ENCODE measurements around the gene SKAP1.
"Not testable (repeated sequence)": the region's sequence is repeated elsewhere in the genome, so short reads cannot be mapped to it uniquely, and the experiment has no call there.

Gene SKAP1

DNA sequence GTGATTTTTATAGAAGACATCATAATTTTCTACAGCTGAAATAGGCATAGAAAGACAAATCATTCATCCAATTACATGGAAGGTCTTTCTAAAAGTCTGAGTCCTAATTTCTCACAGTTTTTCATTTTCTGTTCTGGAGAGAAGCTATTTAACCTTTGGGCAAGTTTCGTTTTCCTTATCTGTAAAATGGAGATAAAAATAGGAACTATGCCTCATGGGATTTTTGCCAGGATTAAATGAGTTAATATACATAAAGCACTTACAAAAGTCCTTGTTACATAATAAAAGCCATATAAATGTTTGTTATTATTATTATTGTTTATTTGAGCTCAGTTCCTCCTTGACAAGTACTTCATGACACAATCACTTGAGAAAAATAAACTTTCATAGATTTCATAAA, 121.4 kb downstream of the SKAP1 start:
- no peak for DNase-seq
- Mint-ChIP-seq H3K4me1 (peaks cover 16% of the 10 kb centered on the region), H3K4me3 (no peak overlapping the region), H3K27me3 (no peaks in the 10 kb centered on the region), H3K27ac (no peak overlapping the region), H3K9me3 (no peaks in the 10 kb centered on the region)
- ATAC-seq = no peak

DNA sequence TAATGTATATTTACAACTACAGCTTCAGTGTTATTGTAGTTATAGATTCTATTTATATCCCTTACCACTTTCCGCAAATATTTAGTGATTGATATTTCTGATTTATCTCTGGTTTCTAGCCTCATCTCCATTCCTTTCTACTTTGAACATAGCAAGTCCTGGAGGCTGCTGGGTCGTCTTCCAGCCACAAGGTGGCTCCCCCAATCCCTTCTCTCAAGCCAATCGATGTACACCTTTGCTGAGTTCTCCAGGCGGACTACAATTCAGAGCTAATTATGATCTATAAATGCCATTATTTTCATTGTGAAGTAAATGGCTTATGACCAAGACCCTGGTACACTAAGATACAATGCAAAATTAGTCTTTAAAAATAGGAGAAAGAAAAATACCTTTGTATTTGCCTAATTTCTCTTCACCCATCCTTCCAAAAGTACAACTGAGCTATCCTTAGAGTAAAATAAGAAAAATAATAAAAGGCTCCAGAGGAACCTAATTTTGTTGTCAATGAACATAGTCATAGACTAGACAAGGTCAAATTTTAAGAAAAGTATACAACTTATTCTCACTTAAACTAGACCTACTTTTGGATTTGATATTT, 122.1 kb downstream of the SKAP1 start:
- Mint-ChIP-seq H3K27me3 (no peaks in the 10 kb centered on the region), H3K9me3 (no peaks in the 10 kb centered on the region), H3K27ac (no peak overlapping the region), H3K4me3 (no peak overlapping the region), H3K4me1 (peaks cover 11% of the 10 kb centered on the region)
- peak; percentile 74 for ATAC-seq
- DNase-seq = peak; percentile 30 to 43

DNA sequence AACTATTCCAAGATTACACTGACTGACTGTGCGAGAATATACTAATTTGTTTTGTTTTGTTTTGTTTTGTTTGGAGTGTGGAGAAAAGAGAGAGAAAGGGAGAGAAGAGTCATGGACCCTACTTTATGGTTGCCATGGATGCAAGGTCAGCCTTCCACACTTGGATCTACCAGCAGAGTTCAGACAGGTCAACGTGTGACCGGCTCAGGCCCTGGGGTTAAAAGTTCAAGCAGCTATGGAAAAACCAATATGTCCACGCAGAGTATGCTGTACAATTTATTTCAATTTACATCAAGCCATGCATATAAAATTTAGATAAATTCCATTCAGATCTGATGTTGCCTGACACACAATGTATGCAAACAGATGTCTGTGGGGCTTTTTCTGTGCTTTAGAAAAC, 122.8 kb downstream of the SKAP1 start:
- ATAC-seq (no peak), DNase-seq (no peak)
- Mint-ChIP-seq H3K9me3 (no peaks in the 10 kb centered on the region), H3K27me3 (no peaks in the 10 kb centered on the region), H3K4me1 (peaks cover 11% of the 10 kb centered on the region), H3K27ac (no peak overlapping the region), H3K4me3 (no peak overlapping the region)

DNA sequence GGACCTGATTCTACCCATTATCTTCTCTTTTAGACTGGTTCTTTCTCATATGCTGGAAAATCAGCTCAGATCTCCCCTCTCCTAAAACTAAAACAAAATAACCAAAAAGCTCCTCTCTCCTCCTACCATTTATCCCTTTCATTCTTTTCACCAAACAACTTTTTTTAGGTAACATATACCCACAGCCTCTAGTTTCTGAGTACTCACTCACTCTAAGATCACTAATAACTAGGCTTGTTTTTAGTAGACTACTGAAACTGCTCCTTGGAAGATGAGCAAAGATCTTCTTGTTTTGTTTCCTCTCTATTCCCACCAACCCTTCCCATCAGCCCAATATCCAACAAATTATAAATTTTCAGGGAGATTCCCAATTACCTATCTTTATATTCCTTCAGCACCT, 129.0 kb downstream of the SKAP1 start:
- peaks cover 40% of the 10 kb centered on the region for H3K4me1 Mint-ChIP-seq
- H3K27ac Mint-ChIP-seq = peak overlapping the region in 1 of 2 donors; percentile 67
- no peaks in the 10 kb centered on the region for H3K27me3 Mint-ChIP-seq
- no peaks in the 10 kb centered on the region for H3K9me3 Mint-ChIP-seq
- no peak for DNase-seq
- no peak for ATAC-seq
- H3K4me3 Mint-ChIP-seq = peak overlapping the region in 1 of 2 donors; percentile 1

DNA sequence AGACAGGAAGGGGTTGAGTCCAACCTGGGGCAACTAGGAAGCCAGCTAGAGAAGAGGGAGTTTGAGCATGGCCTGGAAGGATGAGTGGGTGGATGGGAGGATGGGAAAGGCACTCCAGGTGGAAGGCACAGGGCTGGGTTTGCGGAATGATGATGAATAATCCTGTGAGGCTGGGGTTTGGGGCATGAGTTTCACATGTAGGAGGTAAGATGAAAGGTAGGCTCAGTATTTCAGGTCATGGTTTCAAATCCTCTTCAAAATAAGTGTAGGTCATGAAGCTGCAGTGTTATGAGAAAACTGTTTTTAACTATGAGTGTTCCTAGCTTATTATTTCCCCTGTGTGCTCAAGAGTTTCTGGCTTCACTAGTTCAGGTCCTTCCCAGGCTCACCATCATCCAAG, 130.3 kb downstream of the SKAP1 start:
- ATAC-seq = peak; percentile 54

DNA sequence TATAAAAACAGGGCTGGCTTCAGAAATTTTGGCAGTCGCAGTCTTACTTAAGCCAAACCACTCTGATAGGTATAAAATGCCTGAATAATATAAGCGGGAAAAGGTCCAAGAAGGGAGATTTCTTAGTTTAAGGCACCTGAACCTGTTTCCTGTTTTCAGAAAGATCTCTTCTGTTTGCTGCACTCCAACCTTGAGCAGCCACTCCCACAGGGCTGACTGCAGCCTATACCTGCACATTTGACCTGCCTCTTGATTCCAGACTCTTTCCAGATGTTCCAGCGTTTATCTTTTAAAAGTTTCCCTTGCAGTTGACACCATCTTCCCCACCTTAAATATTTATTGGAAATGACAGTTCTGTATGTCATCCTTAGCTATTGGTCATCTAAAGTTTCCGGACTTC, 132.2 kb downstream of the SKAP1 start:
- H3K9me3 Mint-ChIP-seq = no peaks in the 10 kb centered on the region
- no peak overlapping the region for H3K27ac Mint-ChIP-seq
- DNase-seq (no peak), ATAC-seq (no peak)
- H3K4me3 Mint-ChIP-seq = no peak overlapping the region
- H3K4me1 Mint-ChIP-seq = peaks cover 67% of the 10 kb centered on the region
- H3K27me3 Mint-ChIP-seq = no peaks in the 10 kb centered on the region

More for the DNA sequence above, 130.3 kb downstream of the SKAP1 start:
- DNase-seq = no peak
- H3K27me3 Mint-ChIP-seq = no peaks in the 10 kb centered on the region
- H3K4me3 Mint-ChIP-seq = peak overlapping the region in 1 of 2 donors; percentile 1
- peaks cover 53% of the 10 kb centered on the region for H3K4me1 Mint-ChIP-seq
- H3K9me3 Mint-ChIP-seq = no peaks in the 10 kb centered on the region
- peak overlapping the region in 1 of 2 donors; percentile 4 for H3K27ac Mint-ChIP-seq

DNA sequence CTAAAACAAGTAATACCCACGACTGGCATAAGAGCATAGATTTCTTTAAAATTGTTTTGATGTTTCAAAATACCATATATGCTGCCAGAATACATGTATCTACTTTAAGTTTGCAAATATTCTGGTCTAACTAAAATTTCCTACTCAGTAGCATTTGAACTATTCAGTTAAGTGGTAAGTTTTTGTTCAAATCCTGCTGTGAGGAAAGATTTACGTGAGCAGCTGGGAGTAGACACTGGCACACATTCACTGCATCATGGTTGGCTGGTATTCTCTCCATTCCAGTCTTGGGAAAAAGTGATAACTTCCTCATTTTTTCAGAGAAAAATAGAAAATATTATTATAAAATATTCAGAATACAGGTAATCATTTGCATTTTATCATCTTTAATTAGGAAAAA, 133.6 kb downstream of the SKAP1 start:
- no peak for DNase-seq
- Mint-ChIP-seq H3K9me3 (no peaks in the 10 kb centered on the region), H3K4me1 (peaks cover 67% of the 10 kb centered on the region), H3K27ac (no peak overlapping the region), H3K4me3 (no peak overlapping the region), H3K27me3 (no peaks in the 10 kb centered on the region)
- ATAC-seq = no peak

DNA sequence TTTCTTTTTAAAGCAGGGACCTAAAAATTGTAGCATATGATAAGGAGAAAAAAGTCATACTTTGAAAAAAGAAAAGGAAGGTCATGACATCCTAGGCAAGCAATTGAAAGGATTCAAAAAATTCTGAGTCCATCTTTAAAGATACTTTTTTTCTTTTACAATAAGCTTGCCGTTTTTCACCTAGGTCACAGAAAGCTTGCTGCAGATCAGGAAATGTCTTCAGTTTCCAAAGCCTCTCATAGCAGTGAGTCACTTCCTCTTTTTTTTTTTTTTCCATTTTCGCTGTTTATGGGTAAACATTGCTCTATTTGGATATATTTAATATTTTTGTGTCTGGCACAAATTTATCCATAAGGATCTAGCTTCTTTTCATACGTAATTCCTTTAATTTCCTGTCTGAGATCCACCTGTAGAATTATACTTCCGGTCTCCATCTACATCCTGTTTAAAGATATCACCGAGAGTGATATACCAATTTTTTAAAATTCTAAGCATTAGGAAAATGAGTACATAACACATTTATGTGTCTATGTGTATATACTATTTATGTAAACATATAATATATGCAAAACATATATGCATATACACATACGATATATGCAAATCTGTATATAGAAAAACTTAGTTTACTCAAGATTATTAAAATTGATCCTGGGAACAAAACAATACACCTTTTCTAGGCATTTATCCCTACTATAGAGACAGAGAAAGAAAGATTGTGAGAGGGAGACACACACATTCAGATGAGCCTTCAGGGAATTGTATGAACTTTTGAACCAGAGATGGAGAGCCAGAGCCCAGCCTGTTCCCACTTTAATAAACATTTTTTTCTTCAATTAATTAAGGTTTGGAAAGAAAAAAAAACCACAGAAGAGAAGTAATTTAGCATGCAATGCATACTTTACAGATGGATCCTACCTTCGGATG, 134.4 kb downstream of the SKAP1 start:
- Mint-ChIP-seq H3K9me3 (no peaks in the 10 kb centered on the region), H3K4me3 (peak overlapping the region; percentile 80 to 88), H3K4me1 (peaks cover 65% of the 10 kb centered on the region), H3K27ac (peak overlapping the region; percentile 68 to 98), H3K27me3 (no peaks in the 10 kb centered on the region)
- DNase-seq (no peak), ATAC-seq (peak; percentile 58)

DNA sequence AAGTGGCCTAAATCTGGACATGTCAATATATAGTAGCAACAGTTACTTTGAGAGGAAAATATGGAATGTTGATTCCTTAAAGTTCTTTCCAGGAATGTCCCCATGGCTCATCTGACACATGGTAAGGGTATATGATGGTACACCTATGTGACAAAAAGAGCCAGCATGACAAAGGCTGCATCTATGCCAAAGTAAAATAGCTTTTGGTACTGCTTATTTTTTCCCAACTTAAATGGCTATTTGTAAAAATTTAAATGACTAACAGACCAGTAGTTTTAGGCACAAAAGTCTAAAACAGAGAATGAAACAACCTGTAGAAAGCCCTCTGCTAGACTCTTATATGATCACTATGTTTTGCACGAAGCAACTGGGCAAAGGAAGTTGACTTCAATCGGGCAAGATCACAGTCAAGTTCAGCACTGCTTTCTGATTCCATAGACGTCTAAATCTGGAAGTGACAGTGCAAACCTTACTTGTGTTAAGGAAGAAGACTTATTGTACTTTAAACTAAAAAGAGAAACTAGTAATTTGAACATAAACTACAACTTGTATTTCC, 135.1 kb downstream of the SKAP1 start:
- Mint-ChIP-seq H3K9me3 (no peaks in the 10 kb centered on the region), H3K4me3 (peak overlapping the region; percentile 80 to 88), H3K27ac (peak overlapping the region; percentile 68 to 98), H3K4me1 (peaks cover 58% of the 10 kb centered on the region), H3K27me3 (no peaks in the 10 kb centered on the region)
- ATAC-seq (peak; percentile 59), DNase-seq (no peak)

DNA sequence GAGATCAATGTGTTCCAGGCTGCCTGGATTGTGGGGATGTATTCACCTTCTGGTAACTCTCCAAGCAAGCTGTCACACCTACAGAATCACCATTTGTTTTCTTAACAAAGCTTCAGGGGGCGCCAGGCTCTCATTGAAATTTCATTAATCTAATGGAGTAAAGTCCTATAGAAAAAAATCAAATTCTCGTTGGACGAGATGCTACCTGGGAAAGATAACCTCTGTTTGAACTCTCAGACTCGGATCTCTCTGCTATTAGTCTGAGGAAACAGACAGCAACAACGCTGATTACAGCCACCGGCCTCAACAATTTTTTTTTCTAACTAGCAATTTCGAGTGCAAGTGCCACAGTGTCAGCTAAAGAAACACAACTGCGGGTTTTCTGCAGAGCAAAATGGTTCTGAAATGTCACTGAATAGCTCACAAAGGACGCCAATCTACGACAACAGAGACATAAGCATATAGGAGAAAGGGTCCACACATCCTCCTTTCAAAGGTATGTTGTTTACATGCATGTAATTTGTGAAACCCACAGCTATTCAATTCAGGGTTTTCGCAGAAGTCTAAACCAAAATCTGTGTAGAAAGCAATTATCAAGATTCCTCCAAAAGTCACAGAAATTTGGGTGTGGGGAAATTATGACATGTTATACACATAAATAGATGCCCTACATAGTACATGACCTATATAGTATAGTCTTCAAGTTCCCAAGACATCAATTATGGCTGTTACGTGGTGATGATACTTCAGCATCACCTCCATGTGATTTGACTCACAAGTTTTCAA, 135.8 kb downstream of the SKAP1 start:
- peaks cover 51% of the 10 kb centered on the region for H3K4me1 Mint-ChIP-seq
- H3K27me3 Mint-ChIP-seq = no peaks in the 10 kb centered on the region
- DNase-seq (no peak), ATAC-seq (peak; percentile 58)
- H3K9me3 Mint-ChIP-seq = no peaks in the 10 kb centered on the region
- H3K27ac Mint-ChIP-seq = no peak overlapping the region
- H3K4me3 Mint-ChIP-seq = peak overlapping the region; percentile 80 to 88

DNA sequence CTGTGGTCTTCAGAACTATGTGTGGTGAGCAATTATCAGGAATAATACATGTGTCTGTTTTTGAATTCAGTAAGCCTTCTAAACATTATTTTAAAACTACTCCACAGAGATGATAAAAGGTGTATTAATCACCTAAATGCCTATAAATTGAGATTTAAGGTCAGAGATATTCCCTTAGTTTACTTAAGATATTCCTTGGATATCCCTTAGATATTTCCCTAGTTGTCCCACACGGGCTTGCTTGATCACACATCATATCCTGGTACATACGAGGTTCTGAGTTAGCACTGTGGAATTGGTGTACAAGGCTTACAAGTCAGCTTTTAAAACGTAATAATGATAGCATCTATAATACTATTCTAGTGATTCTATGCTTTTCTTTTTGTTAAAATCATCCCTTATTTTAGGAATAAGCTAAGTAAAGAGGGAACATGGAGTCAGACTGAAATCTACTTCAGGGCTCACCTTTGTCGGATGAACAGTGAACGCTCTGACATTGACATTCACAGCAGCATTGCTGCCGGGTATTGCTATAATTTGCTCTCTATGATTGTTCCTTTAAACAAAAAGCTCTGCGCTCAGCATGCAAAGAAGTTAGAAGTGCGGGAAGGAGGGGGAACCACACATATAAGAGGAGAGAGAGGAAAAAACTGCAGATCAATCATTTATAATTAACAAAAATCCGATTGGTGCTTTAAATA, 136.5 kb downstream of the SKAP1 start:
- no peaks in the 10 kb centered on the region for H3K27me3 Mint-ChIP-seq
- H3K4me3 Mint-ChIP-seq = peak overlapping the region in 1 of 2 donors; percentile 6
- peak overlapping the region in 1 of 2 donors; percentile 78 for H3K27ac Mint-ChIP-seq
- no peak for ATAC-seq
- no peaks in the 10 kb centered on the region for H3K9me3 Mint-ChIP-seq
- DNase-seq = no peak
- peaks cover 43% of the 10 kb centered on the region for H3K4me1 Mint-ChIP-seq

DNA sequence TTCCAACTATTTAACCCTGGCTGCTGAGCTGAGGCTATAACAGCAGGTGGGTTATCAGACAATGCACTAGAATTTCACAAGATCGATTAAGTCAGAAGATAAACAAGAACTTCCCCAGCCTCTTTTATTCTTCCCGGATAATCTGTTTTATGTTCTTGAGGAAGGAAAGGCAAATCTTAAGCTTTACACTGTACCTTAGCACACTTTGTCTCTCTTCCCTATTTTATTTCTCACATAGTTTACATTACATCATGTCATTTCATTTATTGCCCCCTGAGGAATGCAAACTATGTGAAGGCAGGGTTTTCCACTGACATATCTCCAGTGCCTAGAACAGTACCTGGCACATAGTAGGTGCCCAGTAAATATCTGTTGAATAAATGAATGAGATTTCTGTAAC, 139.6 kb downstream of the SKAP1 start:
- H3K27ac Mint-ChIP-seq = no peak overlapping the region
- H3K27me3 Mint-ChIP-seq = no peaks in the 10 kb centered on the region
- ATAC-seq = no peak
- no peak overlapping the region for H3K4me3 Mint-ChIP-seq
- no peak for DNase-seq
- no peaks in the 10 kb centered on the region for H3K9me3 Mint-ChIP-seq
- H3K4me1 Mint-ChIP-seq = peaks cover 24% of the 10 kb centered on the region

DNA sequence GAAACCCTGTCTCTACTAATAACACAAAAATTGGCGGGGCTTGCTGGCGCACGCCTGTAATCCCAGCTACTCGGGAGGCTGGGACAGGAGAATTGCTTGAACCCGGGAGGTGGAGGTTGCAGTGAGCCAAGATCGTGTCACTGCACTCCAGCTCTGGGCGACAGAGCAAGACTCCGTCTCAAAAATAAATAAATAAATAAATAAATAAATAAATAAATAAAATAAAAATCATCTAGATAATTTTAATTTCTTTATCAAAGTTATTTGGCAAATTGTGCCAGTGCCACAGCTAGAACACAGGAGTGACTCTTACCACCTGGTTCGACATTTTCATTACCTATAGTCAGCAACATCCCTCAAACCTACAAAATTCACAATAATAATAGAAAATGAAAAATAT, 143.1 kb downstream of the SKAP1 start:
- H3K4me3 Mint-ChIP-seq, ATAC-seq, H3K27ac Mint-ChIP-seq, H3K27me3 Mint-ChIP-seq, H3K4me1 Mint-ChIP-seq, H3K9me3 Mint-ChIP-seq, DNase-seq: not testable (repeated sequence)

DNA sequence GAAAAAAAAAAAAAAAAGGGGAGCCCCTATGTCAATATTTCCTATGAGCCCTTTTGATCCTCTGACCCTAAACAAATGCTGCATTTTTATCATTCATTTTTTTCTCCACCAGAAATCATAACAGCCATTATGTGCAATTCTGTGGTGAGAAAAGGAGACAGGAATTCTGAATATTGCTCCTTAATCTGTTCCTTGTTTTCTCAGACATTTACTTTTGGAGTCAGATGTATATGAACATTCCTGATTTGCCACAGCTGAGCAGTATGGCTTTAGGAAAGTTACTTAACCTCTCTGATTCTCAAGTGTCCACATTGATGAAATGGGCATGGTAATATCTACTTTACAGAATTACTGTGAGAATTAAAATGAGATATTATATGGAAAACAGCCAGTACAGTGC, 144.4 kb downstream of the SKAP1 start:
- no peak for DNase-seq
- H3K27me3 Mint-ChIP-seq = no peaks in the 10 kb centered on the region
- H3K4me1 Mint-ChIP-seq = no peaks in the 10 kb centered on the region
- H3K27ac Mint-ChIP-seq = no peak overlapping the region
- H3K4me3 Mint-ChIP-seq = no peak overlapping the region
- ATAC-seq = no peak
- H3K9me3 Mint-ChIP-seq = no peaks in the 10 kb centered on the region

DNA sequence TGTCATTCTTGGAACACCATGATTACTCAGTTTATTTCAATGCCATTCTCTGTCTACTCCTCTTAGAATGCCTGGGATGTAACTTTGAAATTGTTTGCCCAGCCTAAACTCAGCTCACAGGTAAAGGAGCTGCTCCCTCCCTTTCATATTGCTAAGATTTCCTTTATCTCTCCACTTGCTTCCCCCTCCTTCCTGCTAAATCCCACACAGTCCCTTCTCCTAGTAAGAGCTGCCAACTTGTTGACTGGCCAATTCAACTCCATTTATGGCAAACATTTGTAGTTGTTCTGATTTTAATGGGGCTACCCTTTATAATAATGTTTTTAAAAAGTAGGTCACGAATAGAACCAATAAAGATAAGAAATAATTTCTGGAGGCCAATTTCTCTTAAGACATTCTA, 146.1 kb downstream of the SKAP1 start:
- H3K4me1 Mint-ChIP-seq = no peaks in the 10 kb centered on the region
- no peaks in the 10 kb centered on the region for H3K27me3 Mint-ChIP-seq
- no peak for ATAC-seq
- no peak for DNase-seq
- H3K4me3 Mint-ChIP-seq = no peak overlapping the region
- no peaks in the 10 kb centered on the region for H3K9me3 Mint-ChIP-seq
- H3K27ac Mint-ChIP-seq = no peak overlapping the region
